Kasumi-1 (cell line): ENCODE data around the gene LRRN2.
"Not testable (repeated sequence)": the region's sequence is repeated elsewhere in the genome, so short reads cannot be mapped to it uniquely, and the experiment has no call there.

Experiments
- DNase-seq, 2 experiments: peaks; one replicate each; lab custom pipeline; 2025; lab: John Stamatoyannopoulos, UW

Gene LRRN2

DNA sequence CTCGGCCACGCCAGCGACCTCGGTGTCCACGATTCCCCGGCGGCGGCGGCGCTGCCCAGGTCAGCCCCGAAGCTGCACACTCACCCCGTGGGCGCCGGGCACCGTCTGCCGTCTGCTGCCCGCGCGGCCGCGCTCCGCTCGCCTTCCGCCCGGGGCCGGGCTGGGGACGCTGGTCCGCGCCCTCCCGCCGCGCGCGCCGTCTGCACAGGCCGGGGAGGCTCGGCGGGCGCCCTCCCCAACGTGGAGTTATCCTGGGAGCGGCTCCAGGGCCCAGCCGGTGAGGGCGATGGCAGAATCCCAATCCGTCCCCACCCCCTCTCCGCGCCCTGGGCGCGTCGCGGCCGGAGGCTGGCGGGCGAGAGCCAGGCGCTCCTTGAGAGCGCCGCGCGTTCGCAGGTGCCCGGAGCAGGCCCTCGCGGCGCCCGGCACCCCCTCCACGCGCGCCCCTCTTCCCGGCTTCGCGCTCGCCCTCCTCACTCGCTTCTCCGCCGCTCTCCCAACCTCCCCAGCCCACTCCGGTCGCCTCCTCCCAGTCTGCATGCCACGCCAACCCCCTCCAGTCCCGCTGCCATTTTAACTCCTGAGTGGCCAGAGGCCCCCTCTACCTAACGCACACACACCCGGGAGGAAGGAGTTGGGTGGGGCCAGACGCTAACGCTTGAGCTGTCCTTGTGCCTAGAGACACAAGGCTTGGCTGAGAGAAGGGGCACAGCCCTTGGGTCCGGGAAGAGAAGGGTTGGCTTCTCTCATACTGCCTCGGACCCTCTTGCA is at the start of gene LRRN2:
TSS of gene LRRN2 (minus strand) at position 503 of the 771 bp plus-strand sequence. CDS start 65,746 bp downstream, outside the sequence.
- DNase-seq: no peak

DNA sequence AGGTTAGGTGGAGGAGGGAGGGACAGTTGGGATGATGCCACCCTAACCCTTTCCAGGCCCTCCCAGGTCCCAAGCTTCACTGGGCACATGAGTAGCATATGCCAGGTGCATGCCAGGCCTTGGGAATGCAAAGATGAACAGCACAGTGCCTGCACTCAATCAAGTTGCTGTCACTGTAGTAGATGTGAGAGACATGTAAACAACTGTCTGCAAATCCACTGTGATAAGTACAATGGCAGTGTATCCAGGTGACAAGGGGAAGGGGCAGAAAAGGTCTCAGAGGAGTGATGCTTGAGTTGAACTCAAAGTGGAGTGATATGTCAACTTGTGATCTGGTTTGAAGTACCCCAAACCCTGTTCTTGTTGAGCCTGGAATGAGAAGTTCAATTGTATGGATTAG is 49.5 kb upstream of the LRRN2 start:
- DNase-seq: no peak

DNA sequence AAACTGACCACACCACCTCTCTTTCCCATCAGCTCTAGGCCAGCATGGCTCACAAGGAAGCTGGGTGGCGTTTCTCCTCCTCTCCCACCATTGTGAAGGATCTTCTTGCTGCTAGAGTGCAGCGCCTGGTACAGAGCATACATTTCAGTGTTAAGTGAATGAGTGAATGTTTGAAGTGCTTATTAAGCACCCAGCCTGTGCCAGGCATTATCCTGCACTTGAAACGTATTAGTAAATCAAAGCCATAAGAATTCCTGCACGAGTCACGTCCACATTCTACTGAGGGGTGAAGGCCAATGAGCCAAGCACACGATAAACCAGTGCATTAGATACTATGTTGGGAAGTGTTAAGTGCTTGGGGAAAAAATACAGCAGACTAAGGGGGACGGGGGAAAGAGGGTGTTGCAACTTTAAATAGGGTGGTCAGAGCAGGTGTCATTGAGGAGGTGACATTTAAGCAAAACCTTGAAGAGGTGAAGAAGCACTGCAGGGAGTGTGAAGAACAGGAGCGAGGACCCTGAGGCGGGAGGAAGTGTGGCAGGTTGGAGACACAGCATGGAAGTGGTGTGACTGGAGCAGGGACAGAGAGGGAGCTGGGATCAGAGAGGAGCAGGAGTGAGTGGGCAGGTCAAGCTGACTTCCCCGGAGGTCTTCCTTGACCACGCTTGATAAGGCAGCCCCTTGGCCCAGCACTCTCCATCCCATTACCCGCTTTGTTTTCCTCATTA is 48.5 kb upstream of the LRRN2 start:
- DNase-seq: no peak

DNA sequence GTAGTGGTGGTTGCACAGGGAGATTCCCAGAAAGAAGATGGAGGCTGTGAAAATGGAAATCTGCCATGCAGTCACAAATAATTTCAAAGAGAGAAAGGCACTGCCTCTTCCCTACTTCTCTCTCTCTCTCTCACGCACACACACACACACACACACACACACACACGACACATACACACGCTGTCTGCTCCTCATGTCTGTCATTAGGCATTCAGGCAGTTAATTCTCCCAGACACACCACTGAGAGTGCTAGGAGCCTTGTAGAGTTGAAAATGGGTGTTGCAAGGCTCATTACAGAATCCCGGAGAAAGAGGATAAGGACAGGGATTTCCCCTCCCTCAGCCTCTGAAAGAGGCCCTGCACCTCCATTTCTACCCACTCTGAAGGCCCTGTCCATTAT is 47.8 kb upstream of the LRRN2 start:
- no peak for DNase-seq

DNA sequence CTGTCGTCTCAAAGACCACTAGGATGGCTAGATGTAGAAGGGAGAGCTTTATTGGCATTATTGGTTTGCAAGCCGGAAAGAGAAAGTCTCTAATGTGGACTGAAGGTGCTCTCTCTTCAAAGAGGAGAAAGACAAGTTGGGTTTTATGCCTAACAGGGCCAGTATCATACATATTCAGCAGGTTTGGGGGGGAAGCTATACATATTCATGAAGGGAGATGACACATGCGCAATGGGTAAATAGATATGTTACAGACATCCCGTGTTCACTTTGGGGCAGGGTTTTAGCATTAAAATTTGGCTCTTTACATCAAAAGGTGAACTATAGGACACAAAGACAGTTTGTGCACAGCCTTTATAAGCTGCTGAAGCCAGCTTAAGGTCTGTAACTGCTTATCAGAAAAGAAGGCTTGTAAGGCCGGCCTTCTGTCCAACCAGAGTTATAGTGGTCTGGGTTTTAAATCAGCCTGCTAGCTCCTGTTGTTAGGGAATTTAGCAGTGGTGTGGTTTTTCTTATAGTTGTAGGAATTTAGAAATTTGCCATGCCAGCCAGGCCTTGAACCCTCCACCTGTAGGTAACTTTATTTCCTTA is 46.5 kb upstream of the LRRN2 start:
- no peak for DNase-seq

DNA sequence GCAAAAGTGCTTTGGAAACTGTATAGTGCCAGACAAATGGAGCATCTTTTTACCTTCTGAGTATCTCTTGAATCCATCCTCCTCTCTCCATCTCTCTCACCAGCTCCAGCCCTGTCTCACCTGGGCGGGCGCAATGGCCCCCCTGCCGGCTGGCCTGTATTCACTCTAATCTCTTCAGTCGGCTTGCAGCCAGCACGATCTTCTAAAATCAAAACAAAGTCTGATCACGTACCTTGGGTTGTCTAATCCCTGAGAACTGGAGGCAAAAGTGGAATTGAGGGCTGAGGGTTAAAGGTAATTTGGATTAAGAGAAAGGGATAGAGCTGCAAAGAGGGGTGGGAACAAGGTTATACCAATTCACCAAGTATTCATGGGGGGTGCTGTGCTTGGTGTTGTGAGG is 46.0 kb upstream of the LRRN2 start:
- no peak for DNase-seq

DNA sequence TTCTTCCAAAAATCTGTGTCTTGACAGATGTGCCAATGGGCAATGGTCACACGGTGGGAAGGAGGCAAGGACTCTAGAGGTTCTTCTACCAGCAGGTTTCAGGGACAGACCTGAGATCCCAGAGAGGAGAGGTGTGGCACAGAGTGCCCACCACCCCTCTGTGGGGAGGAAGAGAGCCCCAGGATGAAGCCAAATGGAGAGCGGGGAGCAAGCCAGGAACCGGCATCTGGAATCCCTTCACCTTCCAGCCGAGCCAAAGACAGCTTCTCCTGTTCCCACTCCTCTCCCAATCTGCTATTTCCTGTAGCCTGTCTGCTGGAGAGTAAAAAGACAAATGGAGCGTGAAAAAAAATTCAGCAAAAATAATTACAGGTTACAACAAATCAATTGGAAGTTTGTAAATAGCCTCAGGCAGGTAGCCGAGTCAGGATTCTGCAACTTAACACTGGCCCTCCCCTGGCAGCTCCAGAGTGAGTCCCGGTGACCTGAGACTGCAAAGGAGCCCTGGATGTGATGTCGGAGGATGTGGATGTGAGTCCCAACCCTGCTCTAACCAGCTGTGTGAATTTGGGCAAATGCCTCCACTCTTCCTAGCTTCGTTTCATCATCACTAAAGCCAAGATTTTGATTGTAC is 45.4 kb upstream of the LRRN2 start:
- DNase-seq: no peak

DNA sequence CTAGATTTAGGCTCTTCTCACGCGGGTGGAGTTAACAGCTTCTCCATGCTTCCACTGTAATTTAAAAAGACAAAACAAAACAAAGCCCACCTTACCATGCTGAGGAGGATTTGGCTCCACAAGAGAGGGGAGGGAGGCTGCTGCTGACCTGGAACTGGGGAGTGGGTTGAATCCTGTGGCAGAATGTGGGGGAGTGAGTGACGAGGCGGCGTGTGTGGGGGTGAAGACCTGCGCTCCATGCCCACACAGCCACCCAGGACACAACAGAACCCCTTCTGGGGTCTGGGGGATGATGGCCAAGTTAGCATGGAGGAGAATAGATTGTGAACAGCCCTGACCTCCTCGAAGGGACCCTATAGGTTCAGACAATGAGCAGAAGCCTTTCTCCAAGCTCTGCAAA is 44.0 kb upstream of the LRRN2 start:
- no peak for DNase-seq

DNA sequence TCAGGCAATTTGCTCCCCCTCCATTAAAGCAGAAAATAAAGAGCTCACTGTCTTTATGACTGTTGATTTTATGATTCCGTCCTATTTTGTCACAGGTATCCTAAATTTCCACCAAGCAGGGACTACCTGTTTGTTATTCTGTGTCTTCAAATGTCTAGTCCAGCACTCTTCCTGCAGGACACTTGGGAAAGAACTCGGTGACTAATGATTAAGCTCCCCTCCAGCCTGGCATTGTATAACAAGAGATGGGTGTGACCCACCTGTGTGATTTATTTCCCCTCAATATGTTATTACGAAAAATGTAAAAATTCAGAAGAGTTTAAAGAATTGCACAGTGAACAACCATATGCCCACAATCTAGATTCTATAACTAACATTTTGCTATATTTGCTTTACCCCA is 42.9 kb upstream of the LRRN2 start:
- DNase-seq: no peak

DNA sequence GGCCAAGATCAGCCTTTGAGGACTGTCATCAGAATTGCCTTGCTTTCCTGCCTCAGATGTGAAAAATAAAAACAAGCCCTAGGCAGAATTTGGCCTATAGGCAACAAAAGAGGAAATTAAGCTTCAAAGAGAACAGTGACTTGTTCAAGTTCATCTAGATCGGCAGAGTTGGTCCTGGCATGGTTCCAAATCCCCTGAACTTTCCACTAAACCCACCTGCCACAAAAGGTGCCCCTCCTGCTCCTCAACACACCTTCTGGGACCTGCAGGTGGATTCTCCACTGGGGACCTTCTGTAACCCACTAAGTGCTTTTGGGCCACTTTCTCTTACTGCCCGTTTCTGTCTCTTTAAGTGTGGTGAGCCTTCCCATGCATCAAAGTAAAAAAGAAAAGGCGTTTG is 42.5 kb upstream of the LRRN2 start:
- no peak for DNase-seq

DNA sequence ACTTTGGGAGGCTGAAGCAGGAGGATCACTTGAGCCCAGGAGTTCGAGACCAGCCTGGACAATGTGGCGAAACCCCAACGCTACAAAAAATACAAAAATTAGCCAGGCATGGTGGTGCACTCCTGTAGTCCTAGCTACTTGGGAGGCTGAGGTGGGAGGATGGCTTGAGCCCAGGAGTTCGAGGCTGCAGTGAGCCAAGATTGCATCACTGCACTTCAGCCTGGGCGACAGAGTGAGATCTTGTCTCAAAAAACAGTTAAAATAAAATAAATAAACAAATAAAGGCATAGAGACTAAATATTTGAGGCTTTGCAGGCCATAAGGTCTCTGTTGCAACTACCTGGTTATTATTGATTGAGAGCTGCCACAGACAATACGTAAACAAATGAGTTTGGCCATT is 41.9 kb upstream of the LRRN2 start:
- DNase-seq: not testable (repeated sequence)

DNA sequence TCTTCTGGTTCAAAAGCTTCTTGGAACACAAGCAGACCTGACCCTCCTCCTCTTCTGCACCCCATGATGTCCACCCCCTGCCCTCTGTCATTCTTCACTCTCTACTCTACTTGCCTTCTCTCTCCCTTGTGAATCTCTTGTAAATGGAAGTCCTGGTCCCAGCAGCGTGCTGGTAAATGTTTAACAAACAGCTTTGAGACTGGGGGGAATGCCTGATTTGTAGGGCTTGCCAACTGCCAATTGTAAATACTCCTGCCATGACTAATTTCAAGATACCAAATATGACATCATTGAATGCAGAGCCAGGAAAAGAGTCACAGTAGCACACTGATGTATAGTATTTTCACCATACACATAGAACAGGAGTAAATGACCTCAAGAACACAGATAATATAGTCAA is 40.9 kb upstream of the LRRN2 start:
- DNase-seq: no peak

DNA sequence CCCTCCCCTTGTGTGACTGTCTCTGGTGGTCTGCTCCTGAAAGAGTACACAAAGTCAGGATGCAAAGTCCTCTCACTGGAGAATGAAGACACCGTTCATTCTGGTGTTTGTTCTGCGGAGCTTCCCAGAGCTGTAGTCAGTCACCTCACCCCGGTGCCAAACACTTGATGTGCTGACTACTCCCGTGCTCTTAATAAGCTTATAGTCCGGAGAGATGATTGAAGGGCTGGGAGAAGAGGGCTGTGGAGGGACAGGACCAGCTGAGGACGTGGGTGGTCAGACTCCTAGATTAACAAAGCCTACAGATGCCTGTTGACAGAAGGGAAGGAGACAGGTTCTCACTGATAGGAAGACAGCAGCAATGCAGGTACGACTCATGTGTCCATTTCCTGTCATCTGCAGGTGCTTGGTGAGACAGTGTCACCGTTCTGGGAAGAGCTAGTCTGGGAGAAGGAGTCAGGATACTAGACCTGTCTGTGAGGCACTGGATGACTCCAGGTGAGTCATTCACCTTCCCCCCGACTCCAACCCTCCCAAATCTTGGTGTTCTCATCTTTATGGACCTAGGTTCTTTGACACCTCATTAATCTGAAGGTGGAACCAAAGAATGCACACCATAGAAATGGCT is 40.4 kb upstream of the LRRN2 start:
- DNase-seq: no peak

DNA sequence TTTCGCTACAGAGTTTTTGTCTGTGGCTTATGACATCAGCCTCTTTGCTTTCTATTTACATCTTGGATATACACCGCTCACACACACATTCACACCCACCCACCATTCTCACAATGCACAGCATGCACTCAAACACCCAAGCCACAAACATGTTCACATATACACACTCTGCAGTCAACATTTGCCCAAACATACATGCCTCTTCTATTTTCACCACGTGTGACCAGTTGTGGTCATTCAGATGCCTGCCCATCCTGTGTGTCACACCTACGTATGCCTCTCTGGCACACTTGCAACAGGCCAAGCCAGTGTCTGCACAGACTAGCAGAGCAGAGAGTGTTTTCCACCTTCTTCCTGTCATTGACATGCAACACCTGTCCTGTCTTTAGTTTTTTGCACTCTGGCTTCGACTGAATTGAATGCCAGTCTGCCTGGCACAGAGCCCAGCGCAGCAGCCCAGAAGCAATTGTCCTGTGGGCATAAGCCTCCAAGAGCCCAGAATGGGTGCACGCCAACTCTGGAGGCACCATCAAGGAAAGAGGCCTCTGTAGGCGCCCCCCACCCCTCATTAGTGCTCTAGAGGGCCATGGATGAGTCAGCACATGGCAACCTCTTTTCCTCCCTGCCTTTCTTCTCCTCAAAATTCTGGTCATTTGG is 37.7 kb upstream of the LRRN2 start:
- no peak for DNase-seq

DNA sequence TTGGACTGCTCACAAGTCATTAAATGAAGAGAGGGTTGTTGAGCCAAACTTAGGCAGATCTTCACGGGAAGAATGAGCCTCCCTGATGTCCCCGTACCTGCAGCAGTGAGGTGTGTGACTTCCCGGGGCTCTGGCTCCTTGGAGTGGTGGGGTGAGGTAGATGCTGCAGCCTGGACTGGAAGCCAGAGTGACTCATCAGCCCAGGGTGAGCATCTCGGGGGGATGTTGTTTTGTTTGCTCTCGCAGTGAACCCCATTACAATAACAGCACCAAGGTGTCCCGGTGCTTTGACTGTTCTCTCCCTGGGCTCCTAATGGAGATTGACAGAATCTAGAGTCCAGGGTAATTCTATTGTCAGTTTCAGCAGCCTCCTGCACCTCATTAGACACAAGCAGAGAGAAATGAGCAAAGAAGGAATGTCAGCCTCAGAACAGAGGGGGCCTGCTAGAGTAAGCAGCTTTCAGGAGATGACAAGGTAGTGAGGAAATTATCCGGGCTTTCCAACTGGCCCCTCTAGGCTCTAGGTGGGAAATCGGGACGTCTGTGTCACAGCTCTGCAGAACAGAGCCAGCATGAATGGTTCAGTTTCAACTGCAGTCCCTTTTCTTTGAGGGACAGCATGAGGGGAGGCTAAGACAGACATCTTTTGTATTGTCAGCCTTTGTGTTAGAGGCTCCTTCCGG is 36.0 kb upstream of the LRRN2 start:
- DNase-seq: no peak

DNA sequence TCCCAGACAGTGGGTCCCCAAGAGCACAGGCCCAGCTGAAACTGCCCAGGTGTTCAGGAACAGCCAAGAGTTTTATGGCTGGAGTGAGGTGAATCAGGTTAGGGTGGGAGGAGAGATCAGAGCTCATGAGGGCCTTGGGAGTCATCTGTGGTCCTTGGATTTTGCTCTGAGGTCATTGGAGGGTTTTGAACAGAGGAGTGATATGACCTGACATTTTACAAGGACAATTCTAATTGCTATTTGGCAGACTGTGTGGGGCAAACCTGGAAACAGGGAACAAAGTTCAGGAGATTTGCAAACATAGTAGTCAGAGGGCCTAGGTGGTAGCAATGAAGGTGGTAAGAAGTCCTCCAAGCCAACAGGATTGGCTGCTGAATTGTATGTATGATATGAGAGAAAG is 31.1 kb upstream of the LRRN2 start:
- DNase-seq: no peak

DNA sequence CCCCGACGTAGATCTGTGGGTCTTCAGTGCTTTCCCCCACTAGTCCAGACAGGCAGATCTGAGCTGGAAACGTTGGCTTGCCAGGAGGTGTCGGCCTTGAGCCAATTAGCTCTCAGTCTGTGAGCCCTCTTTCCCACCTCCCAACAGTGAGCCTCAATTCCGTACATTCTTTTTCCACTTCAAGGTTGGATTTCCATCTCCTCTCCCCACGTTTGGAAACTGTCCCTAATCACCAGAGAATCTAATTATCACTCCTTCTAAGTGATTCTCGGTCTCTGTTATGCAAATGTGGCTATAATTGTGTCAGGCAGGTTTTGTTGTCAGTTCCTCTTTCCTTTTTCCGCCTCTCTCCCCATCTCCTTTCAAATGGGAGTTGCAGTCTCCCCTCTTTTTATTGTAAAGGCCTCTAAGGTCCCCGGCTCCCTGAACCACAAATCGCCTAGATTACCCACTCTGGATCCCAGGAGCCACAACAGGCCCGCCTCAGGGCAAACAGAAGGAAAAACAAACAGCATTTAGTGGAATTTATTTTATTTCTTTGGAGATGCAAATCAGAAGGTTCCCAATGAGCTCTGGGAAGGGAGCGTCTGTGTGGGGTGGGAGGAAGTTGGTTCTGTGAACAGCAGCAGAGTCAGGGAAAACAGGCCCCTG is 29.4 kb upstream of the LRRN2 start:
- no peak for DNase-seq

DNA sequence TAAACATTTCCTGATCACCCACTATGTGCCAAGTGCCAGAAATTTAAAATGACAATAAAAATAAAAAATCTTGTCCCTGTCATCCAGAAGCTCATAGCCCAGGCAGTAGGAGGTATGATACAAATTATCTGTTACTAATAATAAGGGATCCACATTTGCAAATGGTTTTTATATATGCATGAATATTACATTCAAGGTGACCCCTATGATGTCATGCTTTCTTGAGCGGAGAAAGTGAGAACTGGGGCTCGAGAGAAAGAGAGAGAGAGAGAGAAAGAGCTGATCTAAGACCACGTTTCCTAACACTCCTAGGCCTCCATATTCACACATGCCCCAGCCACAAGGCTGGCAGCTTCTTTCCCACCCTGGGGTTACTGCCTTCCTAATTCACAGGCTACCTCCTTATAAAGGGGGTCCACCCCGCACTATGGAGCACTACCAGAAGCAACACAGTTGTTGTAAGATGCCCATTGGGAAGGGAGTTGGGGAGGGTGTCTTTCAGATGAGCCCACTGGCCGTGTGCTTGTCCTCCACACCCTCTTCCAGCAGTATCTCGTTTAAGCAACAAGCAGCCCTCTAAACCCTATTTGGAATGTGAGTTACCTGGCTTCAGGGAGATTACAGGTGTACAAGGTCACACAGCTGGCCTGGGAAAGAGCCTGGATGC is 28.8 kb upstream of the LRRN2 start:
- no peak for DNase-seq

DNA sequence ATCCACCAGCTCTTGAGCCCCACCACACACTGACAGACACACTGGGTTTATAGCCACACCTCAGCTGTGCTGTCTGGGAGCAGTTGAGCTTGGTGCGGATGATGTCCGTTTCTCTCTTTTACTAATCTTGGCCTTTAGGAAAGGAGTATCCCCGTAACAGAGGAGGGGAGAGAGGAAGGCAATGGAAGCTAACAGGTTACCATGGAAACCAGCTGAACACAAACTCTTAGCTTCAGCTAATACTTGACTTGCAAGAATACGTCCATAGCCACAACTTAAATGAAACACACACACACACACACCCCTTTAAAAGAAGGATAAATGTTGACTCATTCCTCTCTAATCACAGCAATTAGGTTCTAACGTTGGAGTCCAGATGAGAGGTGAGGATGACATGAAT is 28.0 kb upstream of the LRRN2 start:
- DNase-seq: no peak
